HG03442 (cell line): Measurements from ENCODE around the gene CACNA2D1.

ENCODE experiments used
- ATAC-seq: cut with Tn5 transposase; IDR thresholded peaks from one replicate; pipeline ENCODE4 v1.9.1; 2021; ENCODE audit warnings: mild to moderate bottlenecking, moderate library complexity; ENCODE audit not compliant: unreplicated experiment

Gene CACNA2D1

GRCh38 chr7:82234457-82235049 lies 209.0 kb downstream of the CACNA2D1 start:
- ATAC-seq = no peak

GRCh38 chr7:82230811-82231581 lies 212.6 kb downstream of the CACNA2D1 start:
- ATAC-seq = no peak

- no peak for ATAC-seq
Measured at GRCh38 chr7:82229164-82229563, 214.4 kb downstream of the CACNA2D1 start.

GRCh38 chr7:82226191-82226590 lies 217.4 kb downstream of the CACNA2D1 start:
- no peak for ATAC-seq

- ATAC-seq = no peak
Measured at GRCh38 chr7:82224529-82224928, 219.0 kb downstream of the CACNA2D1 start.

- no peak for ATAC-seq
Measured at GRCh38 chr7:82223580-82223979, 220.0 kb downstream of the CACNA2D1 start.

- ATAC-seq = no peak
Measured at GRCh38 chr7:82221152-82221674, 222.4 kb downstream of the CACNA2D1 start.

- no peak for ATAC-seq
Measured at GRCh38 chr7:82212466-82212865, 231.1 kb downstream of the CACNA2D1 start.

- no peak for ATAC-seq
Measured at GRCh38 chr7:82211333-82211732, 232.2 kb downstream of the CACNA2D1 start.

GRCh38 chr7:82210416-82211184 lies 233.0 kb downstream of the CACNA2D1 start:
- no peak for ATAC-seq

GRCh38 chr7:82209179-82209747 lies 234.3 kb downstream of the CACNA2D1 start:
- no peak for ATAC-seq

- no peak for ATAC-seq
Measured at GRCh38 chr7:82204694-82205093, 238.9 kb downstream of the CACNA2D1 start.

- no peak for ATAC-seq
Measured at GRCh38 chr7:82202965-82203364, 240.6 kb downstream of the CACNA2D1 start.

GRCh38 chr7:82202107-82202506 lies 241.5 kb downstream of the CACNA2D1 start:
- ATAC-seq = no peak

- ATAC-seq = no peak
Measured at GRCh38 chr7:82200601-82201000, 243.0 kb downstream of the CACNA2D1 start.

- no peak for ATAC-seq
Measured at GRCh38 chr7:82194016-82194643, 249.4 kb downstream of the CACNA2D1 start.

- no peak for ATAC-seq
Measured at GRCh38 chr7:82188636-82189035, 254.9 kb downstream of the CACNA2D1 start.

- no peak for ATAC-seq
Measured at GRCh38 chr7:82185443-82185842, 258.1 kb downstream of the CACNA2D1 start.

- no peak for ATAC-seq
Measured at GRCh38 chr7:82183634-82184033, 259.9 kb downstream of the CACNA2D1 start.

- no peak for ATAC-seq
Measured at GRCh38 chr7:82179311-82179710, 264.3 kb downstream of the CACNA2D1 start.

GRCh38 chr7:82175319-82175718 lies 268.3 kb downstream of the CACNA2D1 start:
- no peak for ATAC-seq
